NCI-H1105 treated with DMSO at 0.1 percent for 48 hours (cell line): ENCODE results near the gene UBE2D2.
"Not testable (repeated sequence)": the region's sequence is repeated elsewhere in the genome, so short reads cannot be mapped to it uniquely, and the experiment has no call there.

Source experiments
- DNase-seq: peaks from one replicate; lab custom pipeline; 2025; lab: John Stamatoyannopoulos, UW

UBE2D2 gene

GRCh38 chr5:139560752-139561654 lies at the start of gene UBE2D2:
Gene UBE2D2, plus strand, starts transcription at chr5:139561339. Its CDS starts 453 bp downstream, at chr5:139561792.
- DNase-seq, result peak; percentile 82

- DNase-seq, result no peak
Measured at GRCh38 chr5:139512786-139513390, 48.3 kb upstream of the UBE2D2 start.

GRCh38 chr5:139513434-139513833 lies 47.7 kb upstream of the UBE2D2 start:
- peak; percentile 38 for DNase-seq

GRCh38 chr5:139513852-139514485 lies 47.2 kb upstream of the UBE2D2 start:
- no peak for DNase-seq

GRCh38 chr5:139514486-139514856 lies 46.7 kb upstream of the UBE2D2 start:
- DNase-seq, result no peak

- DNase-seq, result peak; percentile 66
Measured at GRCh38 chr5:139517683-139518564, 43.2 kb upstream of the UBE2D2 start.

- no peak for DNase-seq
Measured at GRCh38 chr5:139523635-139524445, 37.3 kb upstream of the UBE2D2 start.

GRCh38 chr5:139524446-139524845 lies 36.7 kb upstream of the UBE2D2 start:
- DNase-seq, result no peak

- DNase-seq, result no peak
Measured at GRCh38 chr5:139524940-139525585, 36.1 kb upstream of the UBE2D2 start.

- not testable (repeated sequence) for DNase-seq
Measured at GRCh38 chr5:139525586-139526308, 35.4 kb upstream of the UBE2D2 start.

- DNase-seq, result not testable (repeated sequence)
Measured at GRCh38 chr5:139526309-139527089, 34.6 kb upstream of the UBE2D2 start.

- DNase-seq, result not testable (repeated sequence)
Measured at GRCh38 chr5:139527090-139527470, 34.1 kb upstream of the UBE2D2 start.

GRCh38 chr5:139527896-139528467 lies 33.2 kb upstream of the UBE2D2 start:
- not testable (repeated sequence) for DNase-seq

GRCh38 chr5:139528695-139529094 lies 32.4 kb upstream of the UBE2D2 start:
- DNase-seq, result not testable (repeated sequence)

GRCh38 chr5:139530079-139530478 lies 31.1 kb upstream of the UBE2D2 start:
- DNase-seq, result not testable (repeated sequence)

- DNase-seq, result no peak
Measured at GRCh38 chr5:139531772-139532169, 29.4 kb upstream of the UBE2D2 start.

GRCh38 chr5:139543423-139543991 lies 17.6 kb upstream of the UBE2D2 start:
- DNase-seq, result no peak

GRCh38 chr5:139546593-139546992 lies 14.5 kb upstream of the UBE2D2 start:
- DNase-seq, result not testable (repeated sequence)
